Measurements from ENCODE around the gene SPATS2.
A peak's percentile ranks its signal among the peaks of the same experiment; 100 is the strongest.

SPATS2 gene

DNA sequence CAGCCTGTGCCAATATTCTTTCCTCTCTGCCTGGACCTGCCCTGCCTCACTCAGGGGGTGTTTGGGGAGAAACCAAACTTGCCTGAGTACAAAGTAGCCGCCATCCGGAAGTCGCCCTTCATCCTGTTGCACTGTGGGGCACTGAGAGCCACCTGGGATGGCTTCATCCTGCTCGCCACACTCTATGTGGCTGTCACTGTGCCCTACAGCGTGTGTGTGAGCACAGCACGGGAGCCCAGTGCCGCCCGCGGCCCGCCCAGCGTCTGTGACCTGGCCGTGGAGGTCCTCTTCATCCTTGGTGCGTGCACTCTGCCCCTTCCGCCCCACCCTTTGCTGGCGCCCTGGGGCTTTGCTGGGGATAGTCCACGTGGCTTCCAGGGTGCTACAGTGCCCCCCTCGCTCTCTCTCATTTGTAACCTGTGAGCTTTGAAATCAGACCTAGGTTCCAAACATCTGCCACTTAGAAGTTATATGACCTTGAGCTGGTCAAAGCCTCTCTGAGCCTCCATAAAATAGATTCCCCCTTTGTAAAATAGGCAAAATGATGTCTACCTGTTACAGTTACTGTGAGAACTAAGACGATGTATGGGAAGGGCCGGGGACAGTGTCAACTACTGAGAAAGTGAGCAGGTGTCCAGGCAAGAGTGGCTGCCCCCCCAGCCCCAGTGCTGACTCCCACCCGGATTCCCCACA lies 176.1 kb downstream of the SPATS2 start:
- DNase-seq = no peak

DNA sequence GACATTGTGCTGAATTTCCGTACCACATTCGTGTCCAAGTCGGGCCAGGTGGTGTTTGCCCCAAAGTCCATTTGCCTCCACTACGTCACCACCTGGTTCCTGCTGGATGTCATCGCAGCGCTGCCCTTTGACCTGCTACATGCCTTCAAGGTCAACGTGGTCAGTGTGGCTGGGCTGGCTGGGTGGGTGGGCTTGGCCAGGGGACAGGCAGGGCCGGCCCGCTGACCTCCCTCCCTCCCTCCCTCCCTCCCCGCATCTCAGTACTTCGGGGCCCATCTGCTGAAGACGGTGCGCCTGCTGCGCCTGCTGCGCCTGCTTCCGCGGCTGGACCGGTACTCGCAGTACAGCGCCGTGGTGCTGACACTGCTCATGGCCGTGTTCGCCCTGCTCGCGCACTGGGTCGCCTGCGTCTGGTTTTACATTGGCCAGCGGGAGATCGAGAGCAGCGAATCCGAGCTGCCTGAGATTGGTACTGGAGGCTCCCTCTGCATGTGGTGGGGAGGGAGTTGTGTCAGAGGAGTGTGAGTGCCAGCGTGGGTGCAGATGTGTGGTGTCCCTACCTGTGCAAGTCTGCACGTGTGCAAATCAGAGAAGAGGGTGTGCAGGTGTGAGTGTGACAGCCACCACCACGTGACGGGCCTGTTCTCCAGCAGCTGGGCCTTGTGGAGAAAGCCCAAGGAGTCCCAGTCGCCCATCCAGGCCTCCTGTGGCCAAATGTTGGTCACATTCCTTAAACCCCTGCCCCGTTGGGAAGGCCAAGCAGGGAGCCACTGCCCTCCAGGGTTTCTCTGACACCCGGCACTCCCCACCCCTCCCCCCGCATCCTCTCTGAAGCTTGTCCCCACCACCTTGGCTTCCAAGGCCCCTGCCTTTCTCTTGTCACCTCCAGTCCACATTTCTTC lies 176.9 kb downstream of the SPATS2 start:
- no peak for DNase-seq

DNA sequence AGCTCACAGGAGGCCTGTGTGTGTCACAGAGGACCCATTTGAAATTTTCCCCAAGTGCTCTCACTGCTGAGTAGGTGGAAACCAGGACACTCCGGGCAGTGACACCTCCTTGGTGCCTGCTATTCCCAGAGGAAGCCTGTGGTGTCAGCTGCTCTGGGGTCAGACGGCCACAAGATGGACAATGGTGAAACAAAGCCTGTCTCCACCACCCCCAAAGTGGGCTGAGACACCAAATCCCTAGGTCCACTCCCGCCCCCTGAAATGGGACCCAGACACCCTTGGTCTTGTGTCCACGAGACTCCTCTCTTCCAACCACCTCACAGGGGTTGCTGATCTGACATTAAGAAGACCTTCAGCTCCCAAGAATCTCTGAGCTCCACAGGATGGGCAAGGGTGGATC lies 178.6 kb downstream of the SPATS2 start:
- no peak for DNase-seq

DNA sequence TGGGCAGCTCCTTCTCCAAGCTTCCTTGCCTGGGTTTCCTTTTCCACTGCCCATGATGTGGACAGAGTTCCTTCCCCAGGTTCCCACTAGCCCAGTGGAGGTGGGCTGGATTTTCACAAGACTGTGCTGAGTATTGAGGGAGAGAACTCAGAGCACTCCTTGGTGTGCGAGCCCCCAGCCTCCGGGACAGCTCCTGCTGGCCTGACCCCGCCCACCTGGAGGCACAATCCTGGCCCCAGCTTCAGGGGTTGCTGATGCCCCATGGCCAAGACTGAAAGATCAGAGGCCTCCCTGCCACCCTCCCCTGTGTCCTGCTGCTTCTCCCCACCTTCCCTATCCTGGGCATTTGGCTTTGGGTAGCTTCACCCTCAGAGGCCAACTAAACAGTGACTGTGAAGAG lies 179.2 kb downstream of the SPATS2 start:
- no peak for DNase-seq

DNA sequence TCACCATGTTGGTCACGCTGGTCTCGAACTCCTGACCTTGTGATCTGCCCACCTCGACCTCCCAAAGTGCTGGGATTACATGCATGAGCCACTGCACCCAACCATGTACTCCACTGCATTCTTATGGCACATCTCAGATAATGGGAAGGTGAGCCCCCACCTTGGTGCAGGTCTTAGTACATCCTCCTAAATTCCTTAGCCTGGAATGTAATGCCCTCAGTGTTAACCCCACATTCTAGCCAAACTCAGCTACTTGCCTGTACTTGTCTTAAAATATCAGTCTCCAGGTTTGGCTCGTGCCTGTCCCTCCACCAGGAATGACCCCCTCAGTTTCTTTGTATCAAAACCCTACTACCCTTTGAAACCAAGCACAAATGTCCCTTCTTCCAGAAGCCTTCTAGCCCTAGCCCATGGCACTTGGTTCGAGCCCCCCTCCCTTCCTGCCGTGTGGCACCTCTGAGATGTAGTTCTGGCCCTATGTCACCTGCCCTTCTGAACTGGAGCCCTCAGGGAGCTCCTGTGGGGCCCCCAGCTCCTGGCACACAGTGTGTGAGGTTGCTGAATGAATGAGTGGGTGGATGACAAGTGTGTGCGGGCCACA lies 179.9 kb downstream of the SPATS2 start:
- no peak for DNase-seq

DNA sequence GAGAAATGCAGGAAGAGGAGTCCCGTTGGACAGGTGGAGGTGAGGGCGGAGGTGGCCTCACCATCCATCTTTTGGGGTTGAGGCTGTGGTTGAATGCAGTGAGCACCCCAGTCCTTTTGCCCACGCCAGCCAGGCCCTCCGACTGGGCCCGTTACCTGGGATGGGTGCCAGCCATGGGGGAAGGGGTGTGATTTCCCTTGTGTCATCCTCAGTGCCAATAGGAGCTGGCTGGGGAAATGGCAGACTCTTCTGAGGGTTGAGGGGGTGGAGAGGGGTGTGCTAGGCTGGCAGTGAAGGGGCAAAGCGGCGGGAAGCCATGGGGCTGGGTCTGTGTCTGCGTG lies 181.2 kb downstream of the SPATS2 start:
- no peak for DNase-seq

DNA sequence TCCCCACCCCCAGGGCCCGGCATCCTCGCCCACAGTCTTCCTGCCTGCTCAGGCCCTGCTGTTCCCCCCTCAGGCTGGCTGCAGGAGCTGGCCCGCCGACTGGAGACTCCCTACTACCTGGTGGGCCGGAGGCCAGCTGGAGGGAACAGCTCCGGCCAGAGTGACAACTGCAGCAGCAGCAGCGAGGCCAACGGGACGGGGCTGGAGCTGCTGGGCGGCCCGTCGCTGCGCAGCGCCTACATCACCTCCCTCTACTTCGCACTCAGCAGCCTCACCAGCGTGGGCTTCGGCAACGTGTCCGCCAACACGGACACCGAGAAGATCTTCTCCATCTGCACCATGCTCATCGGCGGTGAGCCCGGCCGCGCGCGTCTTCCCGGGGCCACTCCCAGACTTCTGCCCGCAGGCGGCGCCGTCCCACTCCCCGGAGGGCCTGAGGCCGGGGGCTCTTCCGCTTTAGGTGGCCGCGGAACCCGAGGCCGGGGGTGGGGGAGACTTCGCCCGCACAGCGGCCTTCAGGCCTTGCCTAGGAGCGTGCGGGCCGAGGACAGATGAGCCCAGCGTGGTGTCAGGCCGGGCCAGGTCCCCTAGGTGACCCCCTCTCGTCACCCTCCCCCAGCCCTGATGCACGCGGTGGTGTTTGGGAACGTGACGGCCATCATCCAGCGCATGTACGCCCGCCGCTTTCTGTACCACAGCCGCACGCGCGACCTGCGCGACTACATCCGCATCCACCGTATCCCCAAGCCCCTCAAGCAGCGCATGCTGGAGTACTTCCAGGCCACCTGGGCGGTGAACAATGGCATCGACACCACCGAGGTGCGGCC lies 181.8 kb downstream of the SPATS2 start:
- DNase-seq = no peak

DNA sequence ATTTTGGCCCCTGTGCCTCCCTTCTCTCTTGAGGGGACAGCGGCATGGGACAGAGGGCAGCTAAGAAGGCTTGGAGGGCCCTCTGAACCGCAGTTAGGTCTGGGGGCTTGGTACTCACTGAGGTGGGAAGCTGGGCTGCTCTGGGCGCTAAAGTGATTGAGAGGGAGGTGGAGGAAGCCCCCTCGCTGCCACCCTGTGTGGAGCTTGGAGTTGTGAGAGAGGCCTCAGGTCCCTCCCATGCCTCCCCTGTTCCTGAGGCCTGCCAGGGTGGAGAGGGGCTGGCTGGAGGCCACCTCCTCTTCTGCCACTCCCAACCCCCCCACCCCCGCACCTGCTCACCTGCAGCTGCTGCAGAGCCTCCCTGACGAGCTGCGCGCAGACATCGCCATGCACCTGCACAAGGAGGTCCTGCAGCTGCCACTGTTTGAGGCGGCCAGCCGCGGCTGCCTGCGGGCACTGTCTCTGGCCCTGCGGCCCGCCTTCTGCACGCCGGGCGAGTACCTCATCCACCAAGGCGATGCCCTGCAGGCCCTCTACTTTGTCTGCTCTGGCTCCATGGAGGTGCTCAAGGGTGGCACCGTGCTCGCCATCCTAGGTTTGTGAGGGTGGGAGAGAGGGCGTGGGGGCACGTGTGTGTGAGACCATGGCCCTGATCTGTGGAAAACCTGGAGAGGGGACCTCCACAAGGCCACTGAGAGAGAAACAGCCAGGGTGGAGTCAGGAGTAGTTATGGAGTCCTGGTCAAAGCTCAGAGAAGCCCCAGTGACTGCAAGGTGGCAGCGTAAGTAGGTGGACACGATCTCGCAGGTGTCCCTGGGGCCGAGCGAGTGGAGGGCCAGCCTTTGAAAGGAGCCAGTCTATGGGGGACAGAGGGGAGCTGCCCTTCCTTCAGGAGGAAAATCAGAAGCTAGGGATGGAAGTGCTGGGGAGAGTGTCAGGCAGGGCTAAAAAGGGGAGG lies 182.8 kb downstream of the SPATS2 start:
- DNase-seq = no peak

DNA sequence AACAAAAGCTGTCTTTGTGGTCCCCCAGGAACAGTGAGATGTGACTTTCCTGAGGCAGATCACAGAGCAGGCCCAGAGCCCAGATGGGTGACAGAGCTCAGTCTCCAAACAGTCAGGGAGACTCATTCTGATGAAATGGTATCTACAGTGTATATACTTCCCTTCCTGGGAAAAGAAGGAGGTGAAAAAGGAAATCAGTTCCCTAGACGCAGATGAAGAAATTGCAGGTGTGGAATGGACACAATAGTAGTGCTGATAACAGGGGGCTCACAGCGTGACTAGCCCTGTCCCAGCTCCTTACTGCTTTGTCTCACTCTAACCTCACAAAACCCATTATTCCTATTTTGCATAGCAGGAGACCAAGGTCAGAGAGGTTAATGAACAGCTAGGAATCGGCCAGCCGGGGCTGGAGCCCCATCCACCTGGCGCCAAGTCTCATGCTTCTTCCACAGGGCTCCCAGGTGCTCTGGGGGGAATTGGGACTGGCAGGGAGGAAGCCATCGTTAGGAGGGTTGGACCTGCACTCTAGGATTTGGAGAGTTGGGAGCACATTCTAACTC lies 183.5 kb downstream of the SPATS2 start:
- no peak for DNase-seq

DNA sequence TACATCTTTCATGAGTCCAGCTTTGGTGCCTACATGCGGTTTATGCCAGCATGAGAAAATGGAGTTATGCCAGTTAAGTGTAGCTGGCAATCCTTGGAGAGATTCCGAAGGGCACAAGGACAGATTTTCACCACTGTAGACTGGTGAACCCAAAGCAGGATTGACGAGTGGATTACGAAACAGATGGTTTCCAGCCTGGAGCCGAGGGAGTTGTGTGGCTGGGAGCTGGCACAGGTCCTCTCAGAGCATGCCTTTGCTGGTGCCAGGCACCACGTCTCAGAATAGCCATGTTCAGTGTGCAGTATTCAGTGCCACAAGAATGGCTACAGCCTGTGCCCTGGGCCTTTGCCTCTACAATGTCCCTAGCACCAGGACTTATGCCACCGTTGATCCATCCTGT lies 184.8 kb downstream of the SPATS2 start:
- no peak for DNase-seq

DNA sequence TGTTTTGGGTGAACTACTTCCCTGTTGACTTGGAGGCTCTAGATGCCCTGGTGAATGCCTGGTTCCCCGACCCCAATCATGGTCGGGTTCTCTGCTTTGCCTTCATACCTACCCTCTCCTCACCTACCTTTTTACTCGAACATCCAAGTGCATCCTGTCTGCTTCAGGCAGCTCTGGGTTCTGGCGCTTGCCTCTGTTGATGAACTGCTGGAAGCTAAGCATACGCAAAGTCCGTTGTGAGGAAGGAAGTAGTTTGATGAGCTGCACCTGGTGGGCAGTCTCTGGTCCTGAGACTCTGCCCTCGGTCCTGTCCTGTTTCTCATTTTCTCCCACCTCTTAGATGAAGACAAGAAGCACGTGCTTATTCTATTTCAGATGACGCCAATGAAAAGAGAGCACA lies 185.2 kb downstream of the SPATS2 start:
- DNase-seq = no peak

DNA sequence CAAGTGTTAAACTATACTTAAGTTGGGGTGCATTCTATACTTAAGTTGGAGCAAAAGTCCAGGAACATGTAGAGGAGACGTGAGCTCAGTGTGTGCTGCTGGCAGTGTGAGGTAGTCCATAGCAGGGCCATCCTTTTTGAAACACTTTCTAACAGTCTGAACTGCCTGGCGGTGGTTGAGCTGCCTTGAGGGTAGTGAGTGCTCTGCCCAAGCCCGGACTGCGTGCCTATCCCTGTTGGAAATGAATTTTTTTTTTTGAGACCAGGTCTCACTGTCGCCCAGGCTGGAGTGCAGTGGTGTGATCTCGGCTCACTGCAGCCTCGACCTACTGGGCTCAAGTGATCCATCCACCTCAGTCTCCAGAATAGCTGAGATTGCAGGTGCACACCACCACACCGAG lies 185.6 kb downstream of the SPATS2 start:
- DNase-seq = no peak

DNA sequence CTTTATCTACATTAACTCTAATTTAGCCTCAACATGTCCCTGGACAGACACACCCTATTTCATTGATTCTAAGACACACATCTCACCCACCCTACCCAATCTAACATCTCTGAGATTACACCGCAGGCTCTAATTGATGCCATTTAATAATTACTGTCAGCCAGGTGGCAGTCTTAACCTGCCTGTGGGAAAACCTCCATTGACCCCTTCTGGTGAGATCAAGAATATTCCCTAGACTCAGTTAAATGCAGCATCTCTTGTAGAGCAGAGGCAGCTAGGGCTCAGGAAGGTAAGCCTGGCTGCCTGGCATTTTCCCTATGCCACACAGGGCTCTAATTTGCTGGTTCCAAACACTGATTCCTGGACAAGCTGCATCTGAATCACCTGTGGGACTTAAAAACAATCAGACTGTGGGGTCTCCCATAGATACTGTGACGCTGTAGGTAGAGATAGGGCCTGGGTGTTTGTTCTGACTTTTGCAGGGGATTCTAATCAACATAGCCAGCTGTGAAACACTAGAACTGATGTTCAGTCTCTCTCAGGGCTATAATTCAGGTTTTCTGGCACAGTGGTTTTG lies 186.3 kb downstream of the SPATS2 start:
- no peak for DNase-seq

DNA sequence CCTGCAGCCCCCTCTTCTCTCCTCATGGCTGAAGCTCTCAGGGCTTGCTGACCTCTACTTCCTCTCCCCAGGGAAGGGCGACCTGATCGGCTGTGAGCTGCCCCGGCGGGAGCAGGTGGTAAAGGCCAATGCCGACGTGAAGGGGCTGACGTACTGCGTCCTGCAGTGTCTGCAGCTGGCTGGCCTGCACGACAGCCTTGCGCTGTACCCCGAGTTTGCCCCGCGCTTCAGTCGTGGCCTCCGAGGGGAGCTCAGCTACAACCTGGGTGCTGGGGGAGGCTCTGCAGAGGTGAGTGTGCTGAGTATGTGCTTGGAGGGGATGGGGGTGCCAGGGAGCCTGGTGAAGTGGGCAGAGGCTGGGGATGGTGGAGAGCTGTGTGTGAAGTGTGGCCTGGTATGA lies 187.0 kb downstream of the SPATS2 start:
- DNase-seq = no peak

DNA sequence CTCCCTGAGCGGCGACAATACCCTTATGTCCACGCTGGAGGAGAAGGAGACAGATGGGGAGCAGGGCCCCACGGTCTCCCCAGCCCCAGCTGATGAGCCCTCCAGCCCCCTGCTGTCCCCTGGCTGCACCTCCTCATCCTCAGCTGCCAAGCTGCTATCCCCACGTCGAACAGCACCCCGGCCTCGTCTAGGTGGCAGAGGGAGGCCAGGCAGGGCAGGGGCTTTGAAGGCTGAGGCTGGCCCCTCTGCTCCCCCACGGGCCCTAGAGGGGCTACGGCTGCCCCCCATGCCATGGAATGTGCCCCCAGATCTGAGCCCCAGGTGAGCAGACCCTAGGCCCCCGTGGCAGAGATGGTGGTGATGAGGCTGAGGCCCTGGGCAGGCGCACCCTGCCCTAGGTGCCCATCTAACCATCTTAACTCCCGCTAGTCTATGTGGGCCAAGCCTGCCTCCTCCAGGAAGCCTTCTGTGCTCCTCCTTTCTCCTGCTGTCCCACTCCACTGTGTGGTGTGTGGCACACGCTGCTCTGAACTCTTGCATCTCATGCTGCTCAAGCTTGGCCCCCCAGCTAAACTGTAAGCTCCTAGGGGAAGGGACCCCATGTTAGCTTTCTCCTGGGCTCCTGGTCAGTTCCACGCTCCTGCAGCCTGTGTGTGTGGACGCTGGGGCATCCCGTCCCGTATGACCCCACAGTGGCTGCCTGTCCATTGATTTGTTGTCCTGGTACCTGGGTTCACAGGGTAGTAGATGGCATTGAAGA lies 188.5 kb downstream of the SPATS2 start:
- DNase-seq = no peak

DNA sequence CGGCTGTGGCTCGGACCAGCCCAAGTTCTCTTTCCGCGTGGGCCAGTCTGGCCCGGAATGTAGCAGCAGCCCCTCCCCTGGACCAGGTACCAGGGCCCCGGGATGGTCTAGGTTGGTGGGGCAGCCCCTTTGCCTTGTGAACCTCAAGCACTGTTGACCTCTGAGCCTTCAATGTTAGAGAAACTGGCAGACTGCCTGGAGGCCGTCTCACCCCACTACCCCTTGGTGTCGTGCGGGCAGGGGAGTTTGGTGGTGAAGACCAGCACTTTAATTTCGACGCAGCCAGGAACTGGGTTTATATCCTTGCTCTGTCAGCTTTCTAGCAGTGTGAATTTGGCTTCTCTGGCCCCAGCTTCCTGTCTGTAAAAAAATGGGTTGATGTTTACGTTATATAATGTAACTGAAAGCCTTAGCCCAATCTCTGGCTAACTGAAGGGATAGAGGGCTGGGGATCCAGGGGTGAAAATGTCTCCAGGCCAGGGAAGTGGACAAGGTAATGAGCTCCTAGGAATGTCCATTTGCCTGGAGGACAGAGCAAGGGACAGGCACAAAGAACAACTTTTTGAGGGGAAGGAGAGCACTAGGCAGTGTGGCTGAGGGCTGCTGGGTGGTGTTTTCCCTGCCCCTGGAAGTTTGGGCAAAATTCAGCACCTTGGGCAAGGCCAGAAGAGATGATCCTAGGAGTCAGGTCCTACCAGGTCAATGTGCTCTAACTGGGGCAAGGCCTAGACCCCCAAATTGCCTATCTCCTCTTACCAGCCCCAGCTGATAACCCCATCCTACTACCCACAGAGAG lies 189.3 kb downstream of the SPATS2 start:
- DNase-seq = no peak

DNA sequence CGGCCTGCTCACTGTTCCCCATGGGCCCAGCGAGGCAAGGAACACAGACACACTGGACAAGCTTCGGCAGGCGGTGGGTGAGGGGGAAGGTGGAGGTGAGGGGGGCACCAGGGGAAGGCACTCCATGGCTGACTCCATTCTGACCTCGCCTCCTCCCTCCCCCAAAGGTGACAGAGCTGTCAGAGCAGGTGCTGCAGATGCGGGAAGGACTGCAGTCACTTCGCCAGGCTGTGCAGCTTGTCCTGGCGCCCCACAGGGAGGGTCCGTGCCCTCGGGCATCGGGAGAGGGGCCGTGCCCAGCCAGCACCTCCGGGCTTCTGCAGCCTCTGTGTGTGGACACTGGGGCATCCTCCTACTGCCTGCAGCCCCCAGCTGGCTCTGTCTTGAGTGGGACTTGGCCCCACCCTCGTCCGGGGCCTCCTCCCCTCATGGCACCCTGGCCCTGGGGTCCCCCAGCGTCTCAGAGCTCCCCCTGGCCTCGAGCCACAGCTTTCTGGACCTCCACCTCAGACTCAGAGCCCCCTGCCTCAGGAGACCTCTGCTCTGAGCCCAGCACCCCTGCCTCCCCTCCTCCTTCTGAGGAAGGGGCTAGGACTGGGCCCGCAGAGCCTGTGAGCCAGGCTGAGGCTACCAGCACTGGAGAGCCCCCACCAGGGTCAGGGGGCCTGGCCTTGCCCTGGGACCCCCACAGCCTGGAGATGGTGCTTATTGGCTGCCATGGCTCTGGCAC lies 190.1 kb downstream of the SPATS2 start:
- DNase-seq = no peak

DNA sequence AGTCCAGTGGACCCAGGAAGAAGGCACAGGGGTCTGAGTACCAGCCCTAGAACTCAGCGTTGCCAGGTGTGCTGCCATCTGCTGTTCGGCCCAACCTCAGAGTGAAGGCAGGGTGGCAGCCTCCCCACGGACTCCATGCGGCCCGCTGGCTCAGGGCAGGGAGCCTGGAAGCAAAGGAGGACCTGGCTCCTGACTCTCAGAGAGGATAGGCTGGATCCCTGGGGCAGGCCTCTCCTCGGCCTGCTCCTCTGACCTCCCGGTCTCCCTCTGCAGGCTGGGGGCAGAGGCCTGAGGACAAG lies 190.6 kb downstream of the SPATS2 start:
- peak; percentile 76 for DNase-seq

DNA sequence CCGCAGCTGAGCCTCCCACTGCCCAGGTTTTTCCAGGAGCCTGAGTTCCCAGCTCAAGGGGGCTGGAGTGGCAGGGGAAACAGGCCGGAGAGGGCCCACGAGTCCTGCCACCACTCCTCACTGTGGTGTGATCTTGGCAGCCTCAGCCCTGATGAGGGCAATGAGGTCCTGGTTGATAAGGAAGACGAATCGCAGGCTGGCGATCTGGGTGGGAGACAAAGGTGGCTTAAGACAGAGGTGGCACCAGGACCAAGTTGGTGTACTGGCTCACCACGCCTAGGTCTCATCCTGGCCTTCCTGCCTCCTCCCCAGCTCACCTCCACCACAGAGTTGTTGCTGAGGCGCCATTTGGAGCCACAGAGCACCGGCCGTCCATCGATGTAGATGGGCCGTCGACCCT lies 191.3 kb downstream of the SPATS2 start:
- DNase-seq = no peak
